HL-60 (cell line): ENCODE results near the gene B3GNT3.

Experiments
- DNase-seq, 2 experiments: peaks; one replicate each; pipeline ENCODE4 v3.0.0-alpha.2; 2010 to 2020; ENCODE audit warnings: low read depth in 1 of 2, low spot score in 1 of 2
- H3K27ac ChIP-seq: fragments of 250-450 bp; sonication (Bioruptor Pico); replicated peaks from 2 replicates; pipeline ENCODE4 v1.5.1; 2020; ENCODE audit warnings: mild to moderate bottlenecking, moderate library complexity
- H3K27me3 ChIP-seq: fragments of 250-450 bp; sonication (Bioruptor Pico); 2 replicates; pipeline ENCODE4 v1.5.1; 2021; ENCODE audit warnings: mild to moderate bottlenecking, moderate library complexity; ENCODE audit not compliant: insufficient read depth, poor library complexity, severe bottlenecking
- H3K4me3 ChIP-seq: replicated peaks from 2 replicates; pipeline ENCODE4 v1.5.1; 2011; ENCODE audit warnings: mild to moderate bottlenecking, control low read depth, low read length; ENCODE audit not compliant: insufficient read depth
- GABPA ChIP-seq: IDR thresholded peaks from 2 replicates; pipeline ENCODE4 v1.6.1; 2012; ENCODE audit warnings: low read depth
- POLR2AphosphoS5 ChIP-seq: IDR thresholded peaks from 2 replicates; pipeline ENCODE4 v1.6.1; 2012; ENCODE audit warnings: low read depth
- SPI1 ChIP-seq: IDR thresholded peaks from 2 replicates; pipeline ENCODE4 v1.6.1; 2012; ENCODE audit warnings: low read depth, mild to moderate bottlenecking, borderline replicate concordance
- long read RNA-seq: library from polyadenylated mRNA; unstranded; transcript quantifications from one replicate; pipeline ENCODE4 v2.0.0, GENCODE V29; 2020
- TF ChIP-seq, protein P1 (sequence below): IDR thresholded peaks from 2 replicates; pipeline ENCODE4 v1.6.1; 2012; ENCODE audit warnings: low read depth; ENCODE audit not compliant: insufficient replicate concordance
- TF ChIP-seq, protein P2 (sequence below): IDR thresholded peaks from one replicate; pipeline ENCODE4 v1.5.1; 2011; ENCODE audit warnings: low read length, control low read depth, inconsistent platforms; ENCODE audit not compliant: insufficient read depth

B3GNT3 gene, protein sequence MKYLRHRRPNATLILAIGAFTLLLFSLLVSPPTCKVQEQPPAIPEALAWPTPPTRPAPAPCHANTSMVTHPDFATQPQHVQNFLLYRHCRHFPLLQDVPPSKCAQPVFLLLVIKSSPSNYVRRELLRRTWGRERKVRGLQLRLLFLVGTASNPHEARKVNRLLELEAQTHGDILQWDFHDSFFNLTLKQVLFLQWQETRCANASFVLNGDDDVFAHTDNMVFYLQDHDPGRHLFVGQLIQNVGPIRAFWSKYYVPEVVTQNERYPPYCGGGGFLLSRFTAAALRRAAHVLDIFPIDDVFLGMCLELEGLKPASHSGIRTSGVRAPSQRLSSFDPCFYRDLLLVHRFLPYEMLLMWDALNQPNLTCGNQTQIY
- long read RNA-seq = 0 reads

DNA sequence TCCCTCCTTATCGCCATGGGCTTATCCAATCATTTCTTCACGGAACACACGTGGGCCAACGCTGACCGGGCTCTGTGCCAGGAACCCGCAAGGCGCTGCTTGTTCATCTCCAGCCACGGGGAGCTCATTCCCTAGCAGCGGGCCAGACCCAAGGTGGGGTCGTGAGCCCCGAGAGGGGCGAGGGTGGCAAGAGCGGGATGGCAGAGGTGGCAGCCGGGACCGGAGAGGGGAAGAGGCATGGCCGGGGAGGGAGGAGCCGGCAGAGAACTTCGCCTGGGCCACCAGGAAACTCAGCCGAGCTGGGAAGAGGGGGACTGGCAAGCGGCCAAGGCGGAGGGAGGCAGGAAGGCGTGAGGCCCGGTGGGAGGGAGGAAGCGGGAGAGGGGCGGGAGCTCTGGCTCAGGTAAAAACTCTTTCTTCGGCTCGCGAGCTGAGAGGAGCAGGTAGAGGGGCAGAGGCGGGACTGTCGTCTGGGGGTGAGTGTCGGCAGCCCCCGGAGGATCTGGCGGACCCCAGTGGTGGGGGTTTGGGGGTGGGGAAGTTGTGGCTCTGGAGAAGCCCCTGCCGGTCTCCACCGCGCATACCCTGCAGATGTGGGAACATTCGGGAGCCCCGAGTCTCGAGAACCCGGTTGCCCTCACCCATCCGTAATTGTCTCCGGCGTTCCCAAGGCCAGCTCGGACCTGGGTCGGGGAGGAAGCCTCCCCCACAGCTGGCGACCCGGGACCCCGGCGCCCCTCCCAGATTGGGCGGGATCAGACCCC lies at the start of gene B3GNT3:
TSS of gene B3GNT3 (plus strand) at position 408 of the 764 bp plus-strand sequence. CDS start 12,670 bp downstream, outside the sequence.
- H3K4me3 ChIP-seq = peak within 1 kb of the TSS; percentile 19
- TF ChIP-seq, protein P1, sequence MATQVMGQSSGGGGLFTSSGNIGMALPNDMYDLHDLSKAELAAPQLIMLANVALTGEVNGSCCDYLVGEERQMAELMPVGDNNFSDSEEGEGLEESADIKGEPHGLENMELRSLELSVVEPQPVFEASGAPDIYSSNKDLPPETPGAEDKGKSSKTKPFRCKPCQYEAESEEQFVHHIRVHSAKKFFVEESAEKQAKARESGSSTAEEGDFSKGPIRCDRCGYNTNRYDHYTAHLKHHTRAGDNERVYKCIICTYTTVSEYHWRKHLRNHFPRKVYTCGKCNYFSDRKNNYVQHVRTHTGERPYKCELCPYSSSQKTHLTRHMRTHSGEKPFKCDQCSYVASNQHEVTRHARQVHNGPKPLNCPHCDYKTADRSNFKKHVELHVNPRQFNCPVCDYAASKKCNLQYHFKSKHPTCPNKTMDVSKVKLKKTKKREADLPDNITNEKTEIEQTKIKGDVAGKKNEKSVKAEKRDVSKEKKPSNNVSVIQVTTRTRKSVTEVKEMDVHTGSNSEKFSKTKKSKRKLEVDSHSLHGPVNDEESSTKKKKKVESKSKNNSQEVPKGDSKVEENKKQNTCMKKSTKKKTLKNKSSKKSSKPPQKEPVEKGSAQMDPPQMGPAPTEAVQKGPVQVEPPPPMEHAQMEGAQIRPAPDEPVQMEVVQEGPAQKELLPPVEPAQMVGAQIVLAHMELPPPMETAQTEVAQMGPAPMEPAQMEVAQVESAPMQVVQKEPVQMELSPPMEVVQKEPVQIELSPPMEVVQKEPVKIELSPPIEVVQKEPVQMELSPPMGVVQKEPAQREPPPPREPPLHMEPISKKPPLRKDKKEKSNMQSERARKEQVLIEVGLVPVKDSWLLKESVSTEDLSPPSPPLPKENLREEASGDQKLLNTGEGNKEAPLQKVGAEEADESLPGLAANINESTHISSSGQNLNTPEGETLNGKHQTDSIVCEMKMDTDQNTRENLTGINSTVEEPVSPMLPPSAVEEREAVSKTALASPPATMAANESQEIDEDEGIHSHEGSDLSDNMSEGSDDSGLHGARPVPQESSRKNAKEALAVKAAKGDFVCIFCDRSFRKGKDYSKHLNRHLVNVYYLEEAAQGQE = no peak
- TF ChIP-seq GABPA = no peak
- TF ChIP-seq, protein P2, sequence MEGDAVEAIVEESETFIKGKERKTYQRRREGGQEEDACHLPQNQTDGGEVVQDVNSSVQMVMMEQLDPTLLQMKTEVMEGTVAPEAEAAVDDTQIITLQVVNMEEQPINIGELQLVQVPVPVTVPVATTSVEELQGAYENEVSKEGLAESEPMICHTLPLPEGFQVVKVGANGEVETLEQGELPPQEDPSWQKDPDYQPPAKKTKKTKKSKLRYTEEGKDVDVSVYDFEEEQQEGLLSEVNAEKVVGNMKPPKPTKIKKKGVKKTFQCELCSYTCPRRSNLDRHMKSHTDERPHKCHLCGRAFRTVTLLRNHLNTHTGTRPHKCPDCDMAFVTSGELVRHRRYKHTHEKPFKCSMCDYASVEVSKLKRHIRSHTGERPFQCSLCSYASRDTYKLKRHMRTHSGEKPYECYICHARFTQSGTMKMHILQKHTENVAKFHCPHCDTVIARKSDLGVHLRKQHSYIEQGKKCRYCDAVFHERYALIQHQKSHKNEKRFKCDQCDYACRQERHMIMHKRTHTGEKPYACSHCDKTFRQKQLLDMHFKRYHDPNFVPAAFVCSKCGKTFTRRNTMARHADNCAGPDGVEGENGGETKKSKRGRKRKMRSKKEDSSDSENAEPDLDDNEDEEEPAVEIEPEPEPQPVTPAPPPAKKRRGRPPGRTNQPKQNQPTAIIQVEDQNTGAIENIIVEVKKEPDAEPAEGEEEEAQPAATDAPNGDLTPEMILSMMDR = no peak
- peaks cover 30% of the 10 kb centered on the region for H3K27me3 ChIP-seq
- DNase-seq = peak; percentile 15 to 62
- no peak within 1 kb of the TSS for H3K27ac ChIP-seq

- TF ChIP-seq, protein P1 = no peak
- no peak for TF ChIP-seq GABPA
- no peak for TF ChIP-seq SPI1
- TF ChIP-seq POLR2AphosphoS5 = no peak
- TF ChIP-seq, protein P2 = no peak
- peak overlapping the region; percentile 83 for H3K4me3 ChIP-seq
- no peak overlapping the region for H3K27ac ChIP-seq
- no peaks in the 10 kb centered on the region for H3K27me3 ChIP-seq
- DNase-seq = peak; percentile 83 to 96
Observed at GRCh38 chr19:17747205-17748098, 47.5 kb upstream of the B3GNT3 start.

- no peak overlapping the region for H3K27ac ChIP-seq
- H3K4me3 ChIP-seq = no peak overlapping the region
- no peaks in the 10 kb centered on the region for H3K27me3 ChIP-seq
- TF ChIP-seq SPI1 (no peak), GABPA (no peak), POLR2AphosphoS5 (no peak)
- TF ChIP-seq, protein P1 = no peak
- TF ChIP-seq, protein P2 = no peak
- DNase-seq = no peak
Observed at GRCh38 chr19:17748884-17749638, 45.9 kb upstream of the B3GNT3 start.
